ENCODE measurements around the gene RUFY1. TPM values are rescaled to one million over a fixed set of nuclear protein-coding genes. Genes with fewer than 3 reads are reported as not detected.

Gene RUFY1
- total RNA-seq, 4 donors from 2014 or later, result 49.8 to 75.0 (median 63.0) TPM

DNA sequence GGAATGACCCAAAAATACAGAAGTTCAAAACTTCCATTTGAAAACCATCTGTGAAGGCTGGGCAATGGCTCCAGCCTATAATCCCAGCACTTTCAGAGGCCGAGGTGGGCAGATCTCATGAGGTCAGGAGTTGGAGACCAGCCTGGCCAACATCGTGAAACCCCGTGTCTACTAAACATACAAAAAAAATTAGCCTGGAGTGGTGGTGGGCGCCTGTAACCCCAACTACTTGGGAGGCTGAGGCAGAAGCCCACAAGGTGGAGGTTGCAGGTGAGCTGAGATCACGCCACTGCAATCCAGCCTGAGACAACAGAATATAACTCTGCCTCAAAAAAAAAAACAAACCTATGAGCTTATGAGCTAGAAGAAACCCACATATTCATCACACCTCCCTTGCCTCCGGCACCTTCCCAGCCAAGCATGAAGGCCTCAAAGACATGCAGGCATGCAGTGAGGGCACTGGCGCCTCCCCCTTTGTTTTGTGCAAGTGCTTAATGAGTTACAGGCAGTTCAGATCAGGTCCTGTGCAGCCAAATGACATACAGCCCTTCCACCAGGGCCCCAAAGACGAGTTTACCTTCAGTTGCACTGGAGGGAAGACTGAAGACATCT, 63.2 kb downstream of the RUFY1 start:
- intact Hi-C loops (cut with DNase I), result no loop called here
- DNase-seq, result no peak
- no peak overlapping the region for H3K4me3 ChIP-seq (replicated peaks in 1 of 3)
- no peak overlapping the region for H3K27ac ChIP-seq
- H3K36me3 ChIP-seq, result peaks cover 84 to 91% of the 10 kb centered on the region in 2 donors
- no peak for TF ChIP-seq CTCF (IDR thresholded peaks at IDR 0.05)
- no peak for TF ChIP-seq POLR2A (IDR thresholded peaks at IDR 0.05)
- 79 to 83% methylated on average over 8 of the region's 8 CpGs for WGBS, 2 donors
- peaks cover 18 to 38% of the 10 kb centered on the region in 2 donors for H3K4me1 ChIP-seq
- H3K27me3 ChIP-seq, result no peaks in the 10 kb centered on the region
- no peaks in the 10 kb centered on the region for H3K9me3 ChIP-seq

DNA sequence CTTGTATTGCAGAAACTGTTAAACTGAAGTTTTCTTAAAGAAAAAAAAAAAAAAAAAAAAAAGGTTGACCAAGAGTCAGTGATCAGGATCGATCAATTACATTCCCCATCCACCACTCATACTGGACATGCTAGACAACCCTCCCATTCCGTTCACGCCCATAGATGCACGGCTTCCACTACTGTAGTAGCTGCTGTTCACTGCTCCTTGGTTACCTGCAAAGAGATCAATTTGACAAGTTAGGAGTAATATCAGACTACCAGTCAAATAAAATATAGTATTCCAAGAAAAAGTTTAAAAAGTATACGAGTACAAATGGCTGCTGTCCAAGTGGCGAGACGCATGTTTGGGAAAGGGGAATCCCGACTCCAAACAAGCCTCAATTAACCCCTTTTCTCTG, 64.4 kb downstream of the RUFY1 start:
- TF ChIP-seq POLR2A (IDR thresholded peaks at IDR 0.05) (no peak), CTCF (IDR thresholded peaks at IDR 0.05) (no peak)
- intact Hi-C loops (cut with DNase I), result no loop called here
- WGBS, 2 donors, result 74 to 79% methylated on average over 8 of the region's 8 CpGs
- Histone ChIP-seq H3K27ac (no peak overlapping the region), H3K4me3 (replicated peaks in 1 of 3) (no peak overlapping the region), H3K9me3 (no peaks in the 10 kb centered on the region), H3K4me1 (peaks cover 27% of the 10 kb centered on the region in 2 donors), H3K27me3 (no peaks in the 10 kb centered on the region), H3K36me3 (peaks cover 87 to 91% of the 10 kb centered on the region in 2 donors)
- DNase-seq, result no peak

DNA sequence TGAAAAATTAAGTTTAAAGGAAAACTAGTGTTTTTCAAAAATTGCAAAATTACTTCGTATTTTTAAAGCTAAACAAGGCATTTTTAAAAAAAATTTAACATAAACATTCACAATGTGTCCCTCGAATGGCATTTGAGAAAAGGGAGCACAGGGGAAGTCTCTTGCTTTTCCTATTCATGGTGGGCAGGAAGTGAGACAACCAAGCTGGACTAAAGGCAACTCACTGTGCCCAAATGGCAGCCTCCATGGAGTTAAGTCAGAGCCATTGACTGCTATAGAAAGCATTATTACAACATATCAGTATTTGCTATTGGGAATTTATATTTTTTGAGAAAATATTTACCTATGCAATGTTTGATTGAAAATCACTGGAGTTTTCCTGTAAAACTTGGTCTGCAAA, 64.8 kb downstream of the RUFY1 start:
- Histone ChIP-seq H3K4me3 (replicated peaks in 1 of 3) (no peak overlapping the region), H3K27me3 (no peaks in the 10 kb centered on the region), H3K9me3 (no peaks in the 10 kb centered on the region), H3K4me1 (peaks cover 24 to 27% of the 10 kb centered on the region in 2 donors), H3K27ac (no peak overlapping the region), H3K36me3 (peaks cover 87 to 90% of the 10 kb centered on the region in 2 donors)
- 60 to 73% methylated on average over 2 of the region's 2 CpGs for WGBS, 2 donors
- DNase-seq, result no peak
- intact Hi-C loops (cut with DNase I), result no loop called here
- no peak for TF ChIP-seq POLR2A (IDR thresholded peaks at IDR 0.05)
- no peak for TF ChIP-seq CTCF (IDR thresholded peaks at IDR 0.05)

GRCh38 chr5:179616002-179616594, 65.7 kb downstream of the RUFY1 start:
- TF ChIP-seq CTCF (IDR thresholded peaks at IDR 0.05), result no peak
- no peak for TF ChIP-seq POLR2A (IDR thresholded peaks at IDR 0.05)
- no peak overlapping the region for H3K27ac ChIP-seq
- no peaks in the 10 kb centered on the region for H3K27me3 ChIP-seq
- DNase-seq, result no peak
- peaks cover 87 to 92% of the 10 kb centered on the region in 2 donors for H3K36me3 ChIP-seq
- no peak overlapping the region for H3K4me3 ChIP-seq (replicated peaks in 1 of 3)
- H3K4me1 ChIP-seq, result peaks cover 24 to 34% of the 10 kb centered on the region in 2 donors
- no peaks in the 10 kb centered on the region for H3K9me3 ChIP-seq
- 82 to 83% methylated on average over 9 of the region's 9 CpGs for WGBS, 2 donors
- intact Hi-C loops (cut with DNase I), result no loop called here

DNA sequence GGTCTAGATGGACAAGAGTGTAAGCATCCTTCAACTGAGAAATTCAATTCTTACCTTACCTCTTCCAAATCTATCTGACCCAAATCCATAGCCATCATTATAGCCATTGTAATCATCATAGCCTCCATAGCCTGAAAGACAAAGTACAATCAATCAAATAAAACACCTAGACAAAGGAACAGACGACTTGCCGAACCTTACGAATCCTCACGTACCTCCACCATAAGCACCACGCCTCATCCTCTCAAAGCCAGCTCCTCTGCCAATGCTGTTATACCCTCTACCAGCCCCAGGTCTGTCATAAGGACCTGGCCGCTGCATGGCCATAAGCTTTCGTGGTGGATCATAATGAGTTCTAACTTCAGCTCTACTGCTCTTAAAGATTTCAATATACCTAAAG, 67.6 kb downstream of the RUFY1 start:
- TF ChIP-seq CTCF (IDR thresholded peaks at IDR 0.05) (no peak), POLR2A (IDR thresholded peaks at IDR 0.05) (no peak)
- Histone ChIP-seq H3K27me3 (no peaks in the 10 kb centered on the region), H3K36me3 (peaks cover 78 to 86% of the 10 kb centered on the region in 2 donors), H3K9me3 (no peaks in the 10 kb centered on the region), H3K27ac (no peak overlapping the region), H3K4me1 (peaks cover 26 to 34% of the 10 kb centered on the region in 2 donors), H3K4me3 (replicated peaks in 1 of 3) (no peak overlapping the region)
- no peak for DNase-seq
- WGBS, 2 donors, result 80 to 87% methylated on average over 7 of the region's 7 CpGs
- intact Hi-C loops (cut with DNase I), result no loop called here
